Measurements from ENCODE around the gene MEI1.
A peak's percentile ranks its signal among the peaks of the same experiment; 100 is the strongest.

The MEI1 gene

DNA sequence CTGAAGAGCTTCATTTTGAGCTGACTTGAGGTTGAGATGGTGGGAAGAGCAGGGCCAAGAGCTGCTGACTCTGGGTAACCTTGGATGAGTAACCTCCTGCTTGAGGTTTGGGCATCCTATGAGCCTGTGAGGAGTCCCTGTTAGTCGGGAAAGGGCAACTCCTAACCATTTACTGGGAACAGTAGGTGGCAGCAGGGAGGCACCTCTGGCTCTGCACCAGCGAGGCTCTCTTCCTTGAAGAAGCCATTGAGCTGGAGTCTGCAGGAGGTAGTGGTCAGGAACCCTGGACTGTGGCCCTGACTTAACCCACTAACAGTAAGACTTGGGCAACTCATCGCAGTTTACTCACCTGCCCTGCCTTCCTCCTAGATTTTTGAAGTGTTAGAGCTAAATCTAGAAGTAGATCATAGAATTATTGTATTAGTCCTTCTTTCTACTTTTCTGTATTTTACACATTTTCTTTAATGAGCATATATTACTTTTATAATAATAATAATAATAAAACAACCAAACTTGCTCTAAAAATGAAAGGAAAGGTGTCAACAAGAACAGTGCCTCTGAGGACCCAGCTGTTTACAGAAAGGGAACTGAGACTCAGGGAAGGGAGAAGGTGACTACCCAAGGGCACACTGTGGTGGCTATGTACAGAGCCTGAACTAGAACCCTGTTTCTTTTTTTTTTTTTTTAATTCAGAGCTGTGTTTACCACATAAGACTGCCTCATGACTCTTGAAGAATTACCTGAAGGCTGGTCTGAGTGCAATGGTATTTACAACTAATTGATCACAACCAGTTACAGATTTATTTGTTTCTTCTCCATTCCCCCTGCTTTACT is 47.5 kb downstream of the MEI1 start:
- Histone ChIP-seq H2AK5ac (ENCODE audit: low read length) (no peak overlapping the region), H3K56ac (ENCODE audit: low read length) (no peak overlapping the region), H3K27me3 (ENCODE audit: insufficient read depth, low read length, poor library complexity) (no peaks in the 10 kb centered on the region), H3K4ac (ENCODE audit: low read depth, low read length) (no peak overlapping the region), H3K36me3 (ENCODE audit: control insufficient read depth, insufficient read depth, low read length) (no peaks in the 10 kb centered on the region), H3K4me1 (ENCODE audit: control insufficient read depth, low read depth, low read length) (no peaks in the 10 kb centered on the region), H3K9ac (ENCODE audit: low read length) (no peak overlapping the region), H3K4me3 (ENCODE audit: low read length) (no peak overlapping the region), H2BK15ac (replicated peaks; ENCODE audit: low read depth) (no peak overlapping the region), H4K5ac (ENCODE audit: low read length) (no peak overlapping the region), H4K8ac (ENCODE audit: low read depth, low read length) (no peak overlapping the region), H3K79me1 (ENCODE audit: low read length) (no peaks in the 10 kb centered on the region), H2BK120ac (ENCODE audit: low read depth, low read length) (no peak overlapping the region), H3K79me2 (ENCODE audit: control insufficient read depth, insufficient read depth, low read length) (no peaks in the 10 kb centered on the region), H3K18ac (ENCODE audit: low read length) (no peak overlapping the region), H3K4me2 (ENCODE audit: low read length) (no peak overlapping the region), H3K23ac (ENCODE audit: low read length) (no peak overlapping the region), H2BK5ac (ENCODE audit: low read length) (no peak overlapping the region), H3K27ac (ENCODE audit: low read depth, low read length) (no peak overlapping the region)
- peak; percentile 90 for DNase-seq
- no CpG with 5 or more reads among the region's 3 CpGs for WGBS (ENCODE audit: extremely low coverage, insufficient coverage, low lambda C conversion rate)

GRCh38 chr22:41752011-41752970 is 53.0 kb downstream of the MEI1 start:
- no CpG with 5 or more reads among the region's 5 CpGs for WGBS (ENCODE audit: extremely low coverage, insufficient coverage, low lambda C conversion rate)
- no peak overlapping the region for H3K4me2 ChIP-seq (ENCODE audit: low read length)
- no peak overlapping the region for H3K56ac ChIP-seq (ENCODE audit: low read length)
- no peak overlapping the region for H3K27ac ChIP-seq (ENCODE audit: low read depth, low read length)
- H2BK120ac ChIP-seq (ENCODE audit: low read depth, low read length) = no peak overlapping the region
- no peaks in the 10 kb centered on the region for H3K36me3 ChIP-seq (ENCODE audit: control insufficient read depth, insufficient read depth, low read length)
- no peaks in the 10 kb centered on the region for H3K79me1 ChIP-seq (ENCODE audit: low read length)
- H2BK5ac ChIP-seq (ENCODE audit: low read length) = no peak overlapping the region
- no peak overlapping the region for H3K9ac ChIP-seq (ENCODE audit: low read length)
- no peak for DNase-seq
- no peak overlapping the region for H4K5ac ChIP-seq (ENCODE audit: low read length)
- H3K27me3 ChIP-seq (ENCODE audit: insufficient read depth, low read length, poor library complexity) = no peaks in the 10 kb centered on the region
- H3K4ac ChIP-seq (ENCODE audit: low read depth, low read length) = no peak overlapping the region
- no peak overlapping the region for H4K8ac ChIP-seq (ENCODE audit: low read depth, low read length)
- no peak overlapping the region for H2BK15ac ChIP-seq (replicated peaks; ENCODE audit: low read depth)
- H3K18ac ChIP-seq (ENCODE audit: low read length) = no peak overlapping the region
- H3K4me3 ChIP-seq (ENCODE audit: low read length) = no peak overlapping the region
- no peak overlapping the region for H3K23ac ChIP-seq (ENCODE audit: low read length)
- no peaks in the 10 kb centered on the region for H3K79me2 ChIP-seq (ENCODE audit: control insufficient read depth, insufficient read depth, low read length)
- no peaks in the 10 kb centered on the region for H3K4me1 ChIP-seq (ENCODE audit: control insufficient read depth, low read depth, low read length)
- H2AK5ac ChIP-seq (ENCODE audit: low read length) = no peak overlapping the region

DNA sequence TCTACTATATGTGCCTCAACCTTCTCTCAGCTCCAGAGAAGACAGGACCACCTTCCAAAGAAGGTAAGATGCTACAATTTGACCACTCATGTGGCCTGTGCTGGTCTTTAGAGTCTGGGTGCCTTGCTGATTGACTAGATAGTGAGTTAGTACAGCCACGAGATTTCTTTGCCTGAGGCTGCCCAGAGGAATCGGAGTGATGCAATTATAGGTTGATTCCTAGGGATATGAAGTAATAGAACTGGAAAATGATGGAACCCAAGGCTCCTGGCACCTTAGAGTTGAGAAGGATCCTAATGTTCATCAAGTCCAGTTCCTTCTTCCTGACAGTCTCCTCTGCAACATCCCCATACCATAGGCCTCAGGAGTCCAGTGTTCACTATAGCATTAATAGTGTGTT is 54.7 kb downstream of the MEI1 start:
- H3K18ac ChIP-seq (ENCODE audit: low read length) = no peak overlapping the region
- H3K9ac ChIP-seq (ENCODE audit: low read length) = no peak overlapping the region
- H3K56ac ChIP-seq (ENCODE audit: low read length) = no peak overlapping the region
- H3K27ac ChIP-seq (ENCODE audit: low read depth, low read length) = no peak overlapping the region
- no peaks in the 10 kb centered on the region for H3K4me1 ChIP-seq (ENCODE audit: control insufficient read depth, low read depth, low read length)
- no peak overlapping the region for H4K8ac ChIP-seq (ENCODE audit: low read depth, low read length)
- no CpG with 5 or more reads among the region's 2 CpGs for whole genome bisulfite sequencing (ENCODE audit: extremely low coverage, insufficient coverage, low lambda C conversion rate)
- no peak overlapping the region for H3K4ac ChIP-seq (ENCODE audit: low read depth, low read length)
- H3K79me2 ChIP-seq (ENCODE audit: control insufficient read depth, insufficient read depth, low read length) = no peaks in the 10 kb centered on the region
- DNase-seq = no peak
- no peaks in the 10 kb centered on the region for H3K79me1 ChIP-seq (ENCODE audit: low read length)
- H3K4me2 ChIP-seq (ENCODE audit: low read length) = no peak overlapping the region
- no peak overlapping the region for H3K4me3 ChIP-seq (ENCODE audit: low read length)
- no peak overlapping the region for H2BK5ac ChIP-seq (ENCODE audit: low read length)
- H2BK120ac ChIP-seq (ENCODE audit: low read depth, low read length) = no peak overlapping the region
- H2BK15ac ChIP-seq (replicated peaks; ENCODE audit: low read depth) = no peak overlapping the region
- no peak overlapping the region for H2AK5ac ChIP-seq (ENCODE audit: low read length)
- no peaks in the 10 kb centered on the region for H3K36me3 ChIP-seq (ENCODE audit: control insufficient read depth, insufficient read depth, low read length)
- no peak overlapping the region for H3K23ac ChIP-seq (ENCODE audit: low read length)
- no peaks in the 10 kb centered on the region for H3K27me3 ChIP-seq (ENCODE audit: insufficient read depth, low read length, poor library complexity)
- no peak overlapping the region for H4K5ac ChIP-seq (ENCODE audit: low read length)

- DNase-seq = no peak
- no peak overlapping the region for H3K27ac ChIP-seq (ENCODE audit: low read depth, low read length)
- H3K23ac ChIP-seq (ENCODE audit: low read length) = no peak overlapping the region
- no CpG with 5 or more reads among the region's 5 CpGs for WGBS (ENCODE audit: extremely low coverage, insufficient coverage, low lambda C conversion rate)
- H3K79me2 ChIP-seq (ENCODE audit: control insufficient read depth, insufficient read depth, low read length) = no peaks in the 10 kb centered on the region
- H3K27me3 ChIP-seq (ENCODE audit: insufficient read depth, low read length, poor library complexity) = no peaks in the 10 kb centered on the region
- no peak overlapping the region for H3K4ac ChIP-seq (ENCODE audit: low read depth, low read length)
- H2BK120ac ChIP-seq (ENCODE audit: low read depth, low read length) = no peak overlapping the region
- H3K9ac ChIP-seq (ENCODE audit: low read length) = no peak overlapping the region
- H2BK15ac ChIP-seq (replicated peaks; ENCODE audit: low read depth) = no peak overlapping the region
- H4K8ac ChIP-seq (ENCODE audit: low read depth, low read length) = no peak overlapping the region
- H4K5ac ChIP-seq (ENCODE audit: low read length) = no peak overlapping the region
- no peak overlapping the region for H3K56ac ChIP-seq (ENCODE audit: low read length)
- no peak overlapping the region for H3K18ac ChIP-seq (ENCODE audit: low read length)
- H3K4me3 ChIP-seq (ENCODE audit: low read length) = no peak overlapping the region
- no peaks in the 10 kb centered on the region for H3K4me1 ChIP-seq (ENCODE audit: control insufficient read depth, low read depth, low read length)
- H2BK5ac ChIP-seq (ENCODE audit: low read length) = no peak overlapping the region
- H3K36me3 ChIP-seq (ENCODE audit: control insufficient read depth, insufficient read depth, low read length) = no peaks in the 10 kb centered on the region
- H3K4me2 ChIP-seq (ENCODE audit: low read length) = no peak overlapping the region
- H2AK5ac ChIP-seq (ENCODE audit: low read length) = no peak overlapping the region
- H3K79me1 ChIP-seq (ENCODE audit: low read length) = no peaks in the 10 kb centered on the region
Observed at GRCh38 chr22:41757502-41757901, 58.2 kb downstream of the MEI1 start.

GRCh38 chr22:41758231-41758630 is 58.9 kb downstream of the MEI1 start:
- no peak overlapping the region for H3K9ac ChIP-seq (ENCODE audit: low read length)
- no peaks in the 10 kb centered on the region for H3K4me1 ChIP-seq (ENCODE audit: control insufficient read depth, low read depth, low read length)
- no peak overlapping the region for H4K8ac ChIP-seq (ENCODE audit: low read depth, low read length)
- H2BK15ac ChIP-seq (replicated peaks; ENCODE audit: low read depth) = no peak overlapping the region
- H3K27ac ChIP-seq (ENCODE audit: low read depth, low read length) = no peak overlapping the region
- no peaks in the 10 kb centered on the region for H3K36me3 ChIP-seq (ENCODE audit: control insufficient read depth, insufficient read depth, low read length)
- no peaks in the 10 kb centered on the region for H3K27me3 ChIP-seq (ENCODE audit: insufficient read depth, low read length, poor library complexity)
- no peak overlapping the region for H3K4me2 ChIP-seq (ENCODE audit: low read length)
- H3K79me2 ChIP-seq (ENCODE audit: control insufficient read depth, insufficient read depth, low read length) = no peaks in the 10 kb centered on the region
- H2BK120ac ChIP-seq (ENCODE audit: low read depth, low read length) = no peak overlapping the region
- no peak overlapping the region for H2AK5ac ChIP-seq (ENCODE audit: low read length)
- H4K5ac ChIP-seq (ENCODE audit: low read length) = no peak overlapping the region
- H3K79me1 ChIP-seq (ENCODE audit: low read length) = no peaks in the 10 kb centered on the region
- H3K56ac ChIP-seq (ENCODE audit: low read length) = no peak overlapping the region
- no peak overlapping the region for H3K4ac ChIP-seq (ENCODE audit: low read depth, low read length)
- DNase-seq = no peak
- H3K18ac ChIP-seq (ENCODE audit: low read length) = no peak overlapping the region
- H2BK5ac ChIP-seq (ENCODE audit: low read length) = no peak overlapping the region
- H3K4me3 ChIP-seq (ENCODE audit: low read length) = no peak overlapping the region
- no peak overlapping the region for H3K23ac ChIP-seq (ENCODE audit: low read length)
- no CpG with 5 or more reads among the region's 2 CpGs for WGBS (ENCODE audit: extremely low coverage, insufficient coverage, low lambda C conversion rate)

Data from mesendoderm (in vitro differentiated cells).